Sigmoid colon (tissue), 7 donors: ENCODE data around the gene HOXA13. TPM values are rescaled to one million over a fixed set of nuclear protein-coding genes. Genes with fewer than 3 reads are reported as not detected.

Experiments
- DNase-seq: peaks from one replicate; pipeline ENCODE4 v3.0.0-alpha.2; 2019
- H3K27ac ChIP-seq, 4 donors: fragments of 200-600 bp; sonication (generic); one replicate each; pipeline ENCODE4 v1.5.1; 2016 to 2019; ENCODE audit warnings: mild to moderate bottlenecking in 1 of 4
- H3K27me3 ChIP-seq, 3 donors: fragments of 200-600 bp; sonication (generic); one replicate each; pipeline ENCODE4 v1.5.1; 2019; ENCODE audit warnings: mild to moderate bottlenecking in 1 of 3
- H3K36me3 ChIP-seq, 4 donors: fragments of 200-600 bp; sonication (generic); one replicate each; pipeline ENCODE4 v1.5.1; 2016 to 2019
- H3K4me1 ChIP-seq, 4 donors: fragments of 200-600 bp; sonication (generic); one replicate each; pipeline ENCODE4 v1.5.1; 2017 to 2019
- H3K4me3 ChIP-seq, 4 donors: fragments of 200-600 bp; sonication (generic); one replicate each; pipeline ENCODE4 v1.5.1; 2017 to 2019; ENCODE audit warnings: mild to moderate bottlenecking in 2 of 4, moderate library complexity in 1 of 4
- H3K9me3 ChIP-seq, 4 donors: fragments of 200-600 bp in 3 of 4; sonication (generic) in 3 of 4; one replicate each; pipeline versions ENCODE4 v1.5.1 to v1.6.1; 2013 to 2019
- CTCF ChIP-seq, 4 experiments: fragments of 450-650 bp in 3 of 4; fragments of 200-600 bp in 1 of 4; IDR thresholded peaks; one replicate each; pipeline ENCODE4 v1.5.1; 2016 to 2019; ENCODE audit warnings: antibody characterized with exemption in 4 of 4, mild to moderate bottlenecking in 3 of 4, moderate library complexity in 2 of 4
- EP300 ChIP-seq, 4 donors: sonication (generic); formaldehyde crosslinking; IDR thresholded peaks; one replicate each; pipeline ENCODE4 v1.6.1; 2017; ENCODE audit warnings: antibody characterized with exemption in 4 of 4
- POLR2A ChIP-seq, 2 donors: fragments of 450-650 bp; IDR thresholded peaks; one replicate each; pipeline ENCODE4 v1.6.1; 2016; ENCODE audit warnings: antibody characterized with exemption in 2 of 2, mild to moderate bottlenecking in 2 of 2, moderate library complexity in 2 of 2
- POLR2AphosphoS5 ChIP-seq, 4 donors: sonication (generic); formaldehyde crosslinking; IDR thresholded peaks; one replicate each; pipeline ENCODE4 v1.6.1; 2017; ENCODE audit warnings: antibody characterized with exemption in 4 of 4
- WGBS, 2 donors: extraction: QIAGEN DNeasy Blood & Tissue Kit; methylation state at CpG; one replicate each; pipeline ENCODE4 v1.1.7; 2013; 5-methylcytosine and 5-hydroxymethylcytosine counted together
- intact Hi-C: fragments of 100-400 bp; cut with DNase I; formaldehyde crosslinking; loops from one replicate; pipeline ENCODE4 v1.15.1; 2023
- polyA plus RNA-seq, 3 donors: library from polyadenylated mRNA; stranded (reverse); fragments of 200-250 nt; gene quantifications; one replicate each; pipeline ENCODE4 v1.2.3, GENCODE V29; 2013
- total RNA-seq, 4 donors: library from RNA; depleted of rRNA; stranded (reverse); fragments of >200 nt; gene quantifications; one replicate each; pipeline ENCODE4 v1.1.0, GENCODE V29; 2016
- donor health status: healthy with polysubstance abuse.
- donor health status: Bipolar disorder and iron deficiency.
- donor health status: healthy.

Gene HOXA13
- total and polyA plus RNA-seq, 7 donors: 9.4 to 35.3 (median 20.8) TPM

DNA sequence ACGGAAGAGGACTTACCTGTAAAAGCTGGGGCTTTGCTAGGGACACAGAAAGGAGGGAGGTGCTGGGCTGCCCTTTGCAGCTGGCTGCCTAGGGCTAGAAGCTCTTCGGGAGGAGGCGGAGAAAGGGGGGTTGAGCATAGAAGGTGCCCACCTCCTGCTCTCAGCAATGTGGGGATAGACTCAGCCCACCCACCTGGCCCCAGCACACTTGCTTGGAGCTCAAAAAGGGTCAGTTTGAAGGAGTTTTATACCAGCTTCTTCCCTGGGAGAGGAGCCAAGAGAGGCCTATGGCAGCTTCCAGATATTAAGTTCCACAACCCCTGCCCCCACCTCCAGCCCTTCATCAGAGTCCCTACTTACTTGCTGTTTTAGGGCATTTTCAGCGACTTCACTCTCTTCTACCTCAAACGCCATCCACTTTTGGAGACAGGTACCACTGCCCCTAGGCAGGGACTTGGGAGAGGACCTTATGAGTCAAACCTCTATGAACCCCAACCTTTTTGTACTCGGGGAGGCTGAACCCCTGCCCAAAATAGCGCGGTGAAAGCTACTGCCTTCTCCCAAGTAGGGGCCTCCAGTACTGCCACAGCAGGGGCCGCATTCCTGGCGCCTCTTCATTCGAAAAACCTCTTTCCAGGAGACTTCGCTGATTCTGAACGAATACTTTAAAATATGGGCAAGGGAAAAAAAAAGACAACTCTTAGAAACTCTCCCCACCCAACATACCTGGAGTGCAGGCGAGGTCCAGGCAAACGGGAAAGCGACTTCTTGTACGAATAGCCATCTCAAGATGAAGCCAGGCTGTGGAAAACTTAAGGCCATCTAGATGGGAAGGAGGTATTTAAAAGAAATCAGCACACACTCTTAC is 41.5 kb upstream of the HOXA13 start:
- WGBS, 2 donors: 41 to 75% methylated on average over 17 of the region's 17 CpGs
- Histone ChIP-seq H3K9me3 (no peaks in the 10 kb centered on the region), H3K27ac (no peak overlapping the region), H3K36me3 (no peaks in the 10 kb centered on the region), H3K4me1 (peaks cover 0 to 55% (median 47%) of the 10 kb centered on the region in 4 donors), H3K27me3 (peaks cover 67 to 93% (median 90%) of the 10 kb centered on the region in 3 donors), H3K4me3 (no peak overlapping the region)
- no peak for DNase-seq
- TF ChIP-seq POLR2A (IDR thresholded peaks at IDR 0.05): no peak
- no peak for TF ChIP-seq CTCF (IDR thresholded peaks at IDR 0.05)
- no peak for TF ChIP-seq EP300 (IDR thresholded peaks at IDR 0.05)
- no peak for TF ChIP-seq POLR2AphosphoS5 (IDR thresholded peaks at IDR 0.05)
- intact Hi-C loops: loop anchor here (5.0 kb wide), 1 partner anchor 34 kb away; no protein-coding TSS in a partner anchor

DNA sequence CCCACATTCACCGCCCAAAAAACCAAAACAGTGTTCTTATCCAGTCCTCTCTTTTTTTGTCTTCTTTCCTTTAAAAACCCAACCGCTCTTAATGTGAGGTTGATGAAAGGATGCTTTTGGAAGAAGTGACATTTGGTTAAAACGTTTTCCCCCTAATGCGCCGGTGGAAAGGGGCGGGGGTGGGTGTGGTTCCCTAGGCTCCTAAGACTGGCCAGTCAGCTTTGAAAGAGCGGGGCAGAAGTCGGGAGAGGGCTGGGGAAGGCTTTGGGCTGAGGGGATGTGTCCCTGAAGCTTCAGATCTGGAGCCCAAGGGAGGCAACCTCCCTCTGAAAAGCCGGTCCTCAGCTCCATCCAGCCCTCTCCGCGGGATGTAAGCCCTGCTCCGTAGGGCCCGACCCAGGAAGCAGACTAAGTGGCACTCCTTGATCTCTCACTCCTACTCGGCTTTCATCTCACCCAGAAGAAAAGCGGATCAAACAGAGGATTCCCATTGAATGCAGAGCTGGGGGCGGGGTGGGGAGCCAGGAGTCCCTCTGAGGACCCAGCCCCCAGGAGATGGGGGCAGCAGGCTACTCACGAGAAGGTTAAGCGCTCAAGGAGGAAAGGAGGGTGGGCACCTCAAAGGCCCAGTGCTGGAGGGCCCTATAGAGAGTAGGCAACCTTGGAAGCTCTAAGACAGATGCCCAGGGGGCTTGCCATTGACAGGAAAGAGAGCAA is 40.3 kb upstream of the HOXA13 start:
- intact Hi-C loops: loop anchor here (5.0 kb wide), 1 partner anchor 33 kb away; no protein-coding TSS in a partner anchor
- 11 to 17% methylated on average over 18 of the region's 18 CpGs for WGBS, 2 donors

DNA sequence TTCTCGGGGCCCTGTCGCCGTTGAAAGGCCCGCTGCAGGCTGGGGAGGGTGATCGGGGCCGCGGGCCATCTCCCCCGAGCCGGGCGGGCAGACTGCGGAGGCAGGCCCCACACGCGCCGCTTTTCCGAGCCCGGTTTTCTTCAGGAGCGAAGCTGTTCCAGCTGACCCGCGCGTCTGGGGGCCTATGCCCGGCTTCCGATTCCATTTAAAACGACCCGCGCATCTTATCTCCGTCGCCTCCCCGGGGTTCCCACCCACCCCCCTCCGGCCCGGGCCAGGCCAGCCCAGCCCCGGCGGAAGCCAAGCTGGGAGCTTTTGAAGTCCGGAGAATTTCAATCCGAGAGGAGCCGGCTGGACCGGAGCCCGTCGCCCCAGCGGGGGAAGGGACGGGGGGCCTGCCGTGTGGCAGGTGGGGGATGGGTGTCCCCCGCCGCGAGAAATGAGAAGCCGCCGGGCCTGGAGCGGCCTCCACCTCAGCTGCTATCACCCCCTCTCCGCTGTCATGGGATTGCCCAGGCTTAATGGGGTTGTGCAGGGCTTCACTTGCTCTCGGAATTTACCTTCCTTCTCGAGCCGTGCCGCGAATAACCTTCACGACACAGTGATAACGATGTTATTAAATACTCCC is 39.6 kb upstream of the HOXA13 start:
- no peaks in the 10 kb centered on the region for H3K36me3 ChIP-seq
- TF ChIP-seq POLR2AphosphoS5 (IDR thresholded peaks at IDR 0.05) (no peak), CTCF (IDR thresholded peaks at IDR 0.05) (no peak), EP300 (IDR thresholded peaks at IDR 0.05) (no peak), POLR2A (IDR thresholded peaks at IDR 0.05) (no peak)
- peak overlapping the region in 3 of 4 donors; percentile 12 to 34 (median 22) for H3K4me3 ChIP-seq
- 5 to 11% methylated on average over 55 of the region's 55 CpGs for WGBS, 2 donors
- intact Hi-C loops: loop anchor here (5.0 kb wide), 1 partner anchor 32 kb away; no protein-coding TSS in a partner anchor
- DNase-seq: no peak
- peaks cover 0 to 53% (median 42%) of the 10 kb centered on the region in 4 donors for H3K4me1 ChIP-seq
- H3K9me3 ChIP-seq: no peaks in the 10 kb centered on the region
- H3K27ac ChIP-seq: no peak overlapping the region
- H3K27me3 ChIP-seq: peaks cover 62 to 93% (median 88%) of the 10 kb centered on the region in 3 donors

More for the DNA sequence above, 40.3 kb upstream of the HOXA13 start:
- DNase-seq: no peak
- TF ChIP-seq POLR2AphosphoS5 (IDR thresholded peaks at IDR 0.05) (peak in 1 of 4 donors; percentile 16), CTCF (IDR thresholded peaks at IDR 0.05) (no peak)
- Histone ChIP-seq H3K4me1 (peaks cover 0 to 53% (median 46%) of the 10 kb centered on the region in 4 donors), H3K27ac (no peak overlapping the region), H3K36me3 (no peaks in the 10 kb centered on the region), H3K27me3 (peaks cover 67 to 93% (median 90%) of the 10 kb centered on the region in 3 donors), H3K9me3 (no peaks in the 10 kb centered on the region), H3K4me3 (no peak overlapping the region)

- Histone ChIP-seq H3K4me3 (peak overlapping the region in 2 of 4 donors; percentile 22 to 34), H3K9me3 (no peaks in the 10 kb centered on the region), H3K36me3 (no peaks in the 10 kb centered on the region), H3K27me3 (peaks cover 56 to 88% (median 83%) of the 10 kb centered on the region in 3 donors), H3K27ac (no peak overlapping the region), H3K4me1 (peaks cover 0 to 52% (median 41%) of the 10 kb centered on the region in 4 donors)
- TF ChIP-seq CTCF (IDR thresholded peaks at IDR 0.05) (no peak), POLR2AphosphoS5 (IDR thresholded peaks at IDR 0.05) (no peak), EP300 (IDR thresholded peaks at IDR 0.05) (no peak), POLR2A (IDR thresholded peaks at IDR 0.05) (no peak)
- 46 to 77% methylated on average over 15 of the region's 15 CpGs for WGBS, 2 donors
- intact Hi-C loops: no loop called here
- no peak for DNase-seq
Measured at GRCh38 chr7:27238979-27239386, 39.1 kb upstream of the HOXA13 start.
